H1 (cell line): ENCODE measurements around the gene CYP11A1. TPM values are rescaled to one million over a fixed set of nuclear protein-coding genes. Genes with fewer than 3 reads are reported as not detected.

Source experiments
- KDM5A ChIP-seq: fragments of 200-600 bp; IDR thresholded peaks from 2 replicates; pipeline ENCODE4 v1.7.1; 2012; ENCODE audit warnings: mild to moderate bottlenecking, low read length, inconsistent platforms, mixed read lengths
- NRF1 ChIP-seq: IDR thresholded peaks from 2 replicates; pipeline ENCODE4 v1.6.1; 2011; ENCODE audit warnings: mild to moderate bottlenecking, low read depth, low read length, improper control_type of control experiment
- SIN3A ChIP-seq, 2 experiments: IDR thresholded peaks in 1 of 2; conservative IDR thresholded peaks in 1 of 2; 2 replicates each; pipeline ENCODE4 v1.6.1; 2011 to 2012; ENCODE audit warnings: low read length in 2 of 2, improper control_type of control experiment in 1 of 2, low read depth in 1 of 2, mild to moderate bottlenecking in 1 of 2
- polyA plus RNA-seq, 7 experiments: library from polyadenylated mRNA; depleted of rRNA in 3 of 7; stranded (reverse) in 5 of 7; unstranded in 2 of 7; fragments of >200 nt in 5 of 7; fragments of 200-250 nt in 2 of 7; gene quantifications; 1 replicate in 5 of 7; 2 replicates in 1 of 7; 4 replicates in 1 of 7; pipeline versions ENCODE4 v1.2.1 to v1.2.3, GENCODE V29; 2011 to 2013; ENCODE audit warnings: missing spikeins in 2 of 7, mixed read lengths in 2 of 7
- total RNA-seq: library from RNA; stranded (reverse); fragmentation: NEBNext Ultra II Directional; extraction: Animal tissue kit (Norgen Biotek cat#: 25700); gene quantifications from 2 replicates; pipeline ENCODE4 v1.2.1, GENCODE V29; 2021
- TF ChIP-seq, protein P1 (sequence below): fragments of 300-600 bp; sonication (generic); IDR thresholded peaks from 2 replicates; pipeline ENCODE4 v1.7.1; 2012; ENCODE audit warnings: low read length, moderate library complexity, mild to moderate bottlenecking, inconsistent platforms; ENCODE audit not compliant: insufficient replicate concordance

CYP11A1 gene
- total and polyA plus RNA-seq, 2 of the 8 experiments (the other 6 are each of a cell fraction or from before 2014, with no cell fraction given) = 1.9 to 7.2 TPM

DNA sequence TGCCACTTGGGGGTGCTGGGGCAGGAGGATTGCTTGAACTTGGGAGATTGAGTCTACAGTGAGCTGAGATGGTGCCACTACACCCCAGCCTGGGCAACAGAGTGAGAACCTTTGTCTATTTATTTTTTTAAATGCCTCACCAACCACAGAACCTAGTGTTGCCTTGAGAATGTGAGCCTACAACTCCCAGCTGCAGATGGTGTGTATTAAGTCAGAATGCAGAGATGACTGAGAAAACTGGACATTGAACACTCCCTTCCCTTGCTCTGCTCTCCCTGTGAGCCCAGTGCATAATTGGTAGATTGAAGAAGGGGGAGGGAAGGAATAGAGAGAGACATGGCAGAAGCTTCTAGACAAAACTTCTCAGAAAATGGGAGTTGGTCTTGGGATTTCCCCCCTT is 77.8 kb downstream of the CYP11A1 start (continued):
- TF ChIP-seq, protein P1, sequence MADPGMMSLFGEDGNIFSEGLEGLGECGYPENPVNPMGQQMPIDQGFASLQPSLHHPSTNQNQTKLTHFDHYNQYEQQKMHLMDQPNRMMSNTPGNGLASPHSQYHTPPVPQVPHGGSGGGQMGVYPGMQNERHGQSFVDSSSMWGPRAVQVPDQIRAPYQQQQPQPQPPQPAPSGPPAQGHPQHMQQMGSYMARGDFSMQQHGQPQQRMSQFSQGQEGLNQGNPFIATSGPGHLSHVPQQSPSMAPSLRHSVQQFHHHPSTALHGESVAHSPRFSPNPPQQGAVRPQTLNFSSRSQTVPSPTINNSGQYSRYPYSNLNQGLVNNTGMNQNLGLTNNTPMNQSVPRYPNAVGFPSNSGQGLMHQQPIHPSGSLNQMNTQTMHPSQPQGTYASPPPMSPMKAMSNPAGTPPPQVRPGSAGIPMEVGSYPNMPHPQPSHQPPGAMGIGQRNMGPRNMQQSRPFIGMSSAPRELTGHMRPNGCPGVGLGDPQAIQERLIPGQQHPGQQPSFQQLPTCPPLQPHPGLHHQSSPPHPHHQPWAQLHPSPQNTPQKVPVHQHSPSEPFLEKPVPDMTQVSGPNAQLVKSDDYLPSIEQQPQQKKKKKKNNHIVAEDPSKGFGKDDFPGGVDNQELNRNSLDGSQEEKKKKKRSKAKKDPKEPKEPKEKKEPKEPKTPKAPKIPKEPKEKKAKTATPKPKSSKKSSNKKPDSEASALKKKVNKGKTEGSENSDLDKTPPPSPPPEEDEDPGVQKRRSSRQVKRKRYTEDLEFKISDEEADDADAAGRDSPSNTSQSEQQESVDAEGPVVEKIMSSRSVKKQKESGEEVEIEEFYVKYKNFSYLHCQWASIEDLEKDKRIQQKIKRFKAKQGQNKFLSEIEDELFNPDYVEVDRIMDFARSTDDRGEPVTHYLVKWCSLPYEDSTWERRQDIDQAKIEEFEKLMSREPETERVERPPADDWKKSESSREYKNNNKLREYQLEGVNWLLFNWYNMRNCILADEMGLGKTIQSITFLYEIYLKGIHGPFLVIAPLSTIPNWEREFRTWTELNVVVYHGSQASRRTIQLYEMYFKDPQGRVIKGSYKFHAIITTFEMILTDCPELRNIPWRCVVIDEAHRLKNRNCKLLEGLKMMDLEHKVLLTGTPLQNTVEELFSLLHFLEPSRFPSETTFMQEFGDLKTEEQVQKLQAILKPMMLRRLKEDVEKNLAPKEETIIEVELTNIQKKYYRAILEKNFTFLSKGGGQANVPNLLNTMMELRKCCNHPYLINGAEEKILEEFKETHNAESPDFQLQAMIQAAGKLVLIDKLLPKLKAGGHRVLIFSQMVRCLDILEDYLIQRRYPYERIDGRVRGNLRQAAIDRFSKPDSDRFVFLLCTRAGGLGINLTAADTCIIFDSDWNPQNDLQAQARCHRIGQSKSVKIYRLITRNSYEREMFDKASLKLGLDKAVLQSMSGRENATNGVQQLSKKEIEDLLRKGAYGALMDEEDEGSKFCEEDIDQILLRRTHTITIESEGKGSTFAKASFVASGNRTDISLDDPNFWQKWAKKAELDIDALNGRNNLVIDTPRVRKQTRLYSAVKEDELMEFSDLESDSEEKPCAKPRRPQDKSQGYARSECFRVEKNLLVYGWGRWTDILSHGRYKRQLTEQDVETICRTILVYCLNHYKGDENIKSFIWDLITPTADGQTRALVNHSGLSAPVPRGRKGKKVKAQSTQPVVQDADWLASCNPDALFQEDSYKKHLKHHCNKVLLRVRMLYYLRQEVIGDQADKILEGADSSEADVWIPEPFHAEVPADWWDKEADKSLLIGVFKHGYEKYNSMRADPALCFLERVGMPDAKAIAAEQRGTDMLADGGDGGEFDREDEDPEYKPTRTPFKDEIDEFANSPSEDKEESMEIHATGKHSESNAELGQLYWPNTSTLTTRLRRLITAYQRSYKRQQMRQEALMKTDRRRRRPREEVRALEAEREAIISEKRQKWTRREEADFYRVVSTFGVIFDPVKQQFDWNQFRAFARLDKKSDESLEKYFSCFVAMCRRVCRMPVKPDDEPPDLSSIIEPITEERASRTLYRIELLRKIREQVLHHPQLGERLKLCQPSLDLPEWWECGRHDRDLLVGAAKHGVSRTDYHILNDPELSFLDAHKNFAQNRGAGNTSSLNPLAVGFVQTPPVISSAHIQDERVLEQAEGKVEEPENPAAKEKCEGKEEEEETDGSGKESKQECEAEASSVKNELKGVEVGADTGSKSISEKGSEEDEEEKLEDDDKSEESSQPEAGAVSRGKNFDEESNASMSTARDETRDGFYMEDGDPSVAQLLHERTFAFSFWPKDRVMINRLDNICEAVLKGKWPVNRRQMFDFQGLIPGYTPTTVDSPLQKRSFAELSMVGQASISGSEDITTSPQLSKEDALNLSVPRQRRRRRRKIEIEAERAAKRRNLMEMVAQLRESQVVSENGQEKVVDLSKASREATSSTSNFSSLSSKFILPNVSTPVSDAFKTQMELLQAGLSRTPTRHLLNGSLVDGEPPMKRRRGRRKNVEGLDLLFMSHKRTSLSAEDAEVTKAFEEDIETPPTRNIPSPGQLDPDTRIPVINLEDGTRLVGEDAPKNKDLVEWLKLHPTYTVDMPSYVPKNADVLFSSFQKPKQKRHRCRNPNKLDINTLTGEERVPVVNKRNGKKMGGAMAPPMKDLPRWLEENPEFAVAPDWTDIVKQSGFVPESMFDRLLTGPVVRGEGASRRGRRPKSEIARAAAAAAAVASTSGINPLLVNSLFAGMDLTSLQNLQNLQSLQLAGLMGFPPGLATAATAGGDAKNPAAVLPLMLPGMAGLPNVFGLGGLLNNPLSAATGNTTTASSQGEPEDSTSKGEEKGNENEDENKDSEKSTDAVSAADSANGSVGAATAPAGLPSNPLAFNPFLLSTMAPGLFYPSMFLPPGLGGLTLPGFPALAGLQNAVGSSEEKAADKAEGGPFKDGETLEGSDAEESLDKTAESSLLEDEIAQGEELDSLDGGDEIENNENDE = no peak
- TF ChIP-seq SIN3A (conservative IDR thresholded peaks at IDR 0.05 in 1 of 2, IDR thresholded peaks at IDR 0.05 in 1 of 2; ENCODE audit: low read depth in 1 of 2, low read length in 2 of 2) (no peak), NRF1 (no peak), KDM5A (no peak)
